DND-41 (cell line): ENCODE data around the gene TXNRD1.

Experiments used
- ATAC-seq: fragments of 200-7000 bp; cut with Tn5 transposase; 3 replicates; pipeline ENCODE4 v1.9.1; 2021; ENCODE audit warnings: low read depth; ENCODE audit not compliant: insufficient read depth
- DNase-seq: peaks from one replicate; pipeline ENCODE4 v3.0.0-alpha.2; 2020
- H2AFZ ChIP-seq: 2 replicates; pipeline ENCODE4 v1.6.0; 2012; ENCODE audit warnings: low read depth, low read length
- H3K27ac ChIP-seq: 2 replicates; pipeline ENCODE4 v1.5.1; 2012; ENCODE audit warnings: low read length, inconsistent platforms
- H3K27me3 ChIP-seq: fragments of 200-600 bp; sonication (generic); 2 replicates; pipeline ENCODE4 v1.6.0; 2012; ENCODE audit warnings: low read length, mild to moderate bottlenecking, inconsistent platforms; ENCODE audit not compliant: insufficient read depth, poor library complexity
- H3K36me3 ChIP-seq: 2 replicates; pipeline ENCODE4 v1.5.1; 2012; ENCODE audit warnings: low read length, inconsistent platforms; ENCODE audit not compliant: insufficient read depth
- H3K4me1 ChIP-seq: 2 replicates; pipeline ENCODE4 v1.5.1; 2012; ENCODE audit warnings: mild to moderate bottlenecking, low read length; ENCODE audit not compliant: insufficient read depth
- H3K4me2 ChIP-seq: 2 replicates; pipeline ENCODE4 v1.6.0; 2012; ENCODE audit warnings: mild to moderate bottlenecking, moderate library complexity, low read length, inconsistent platforms; ENCODE audit not compliant: insufficient read depth
- H3K4me3 ChIP-seq, 2 experiments: fragments of 200-600 bp in 1 of 2; shearing (Covaris generic) in 1 of 2; 2 replicates each; pipeline ENCODE4 v1.5.1; 2012 to 2016; ENCODE audit warnings: inconsistent platforms in 2 of 2, low read length in 2 of 2, mild to moderate bottlenecking in 2 of 2, low read depth in 1 of 2, moderate library complexity in 1 of 2
- H3K79me2 ChIP-seq: 2 replicates; pipeline ENCODE4 v1.6.0; 2012; ENCODE audit warnings: low read length, inconsistent platforms; ENCODE audit not compliant: insufficient read depth
- H3K9ac ChIP-seq: 2 replicates; pipeline ENCODE4 v1.6.0; 2012; ENCODE audit warnings: low read depth, mild to moderate bottlenecking, inconsistent platforms, low read length, moderate library complexity
- H3K9me3 ChIP-seq: 2 replicates; pipeline ENCODE4 v1.5.1; 2012; ENCODE audit warnings: low read length, moderate library complexity, mild to moderate bottlenecking, inconsistent platforms; ENCODE audit not compliant: insufficient read depth, severe bottlenecking
- H4K20me1 ChIP-seq: 2 replicates; pipeline ENCODE4 v1.6.0; 2012; ENCODE audit warnings: low read length; ENCODE audit not compliant: insufficient read depth
- EZH2 ChIP-seq: IDR thresholded peaks from 3 replicates; pipeline ENCODE4 v1.6.1; 2012; ENCODE audit warnings: borderline replicate concordance, low read depth, mild to moderate bottlenecking, moderate library complexity, low read length, inconsistent platforms; ENCODE audit not compliant: severe bottlenecking
- TF ChIP-seq, protein P1 (sequence below): IDR thresholded peaks from 2 replicates; pipeline ENCODE4 v1.5.1; 2012; ENCODE audit warnings: borderline replicate concordance, low read length, moderate library complexity, mild to moderate bottlenecking; ENCODE audit not compliant: poor library complexity, severe bottlenecking; ENCODE audit errors: extremely low read depth

The TXNRD1 gene

DNA sequence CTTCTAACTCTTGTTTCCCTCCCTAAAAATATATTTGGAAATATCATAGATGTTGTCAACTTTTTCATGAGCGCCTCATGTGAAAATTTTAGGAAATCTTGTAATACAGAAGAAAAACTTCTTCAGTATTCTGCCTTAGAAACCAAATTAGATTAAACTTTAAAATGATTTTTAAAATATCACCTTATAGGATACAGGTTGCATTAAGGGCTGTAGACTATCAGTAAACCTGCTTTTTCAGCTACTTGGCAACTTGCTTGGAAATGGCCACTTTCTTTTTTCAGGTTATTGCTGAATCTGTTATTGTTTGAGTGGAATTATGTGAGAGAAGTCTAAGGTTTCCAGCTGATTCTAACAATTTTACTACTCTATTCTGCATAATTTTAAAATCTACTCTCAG, 97.1 kb downstream of the TXNRD1 start:
- Histone ChIP-seq H3K4me2 (no peak overlapping the region), H3K36me3 (peaks cover 75% of the 10 kb centered on the region), H4K20me1 (peaks cover 12% of the 10 kb centered on the region; the same call in 1 of the 2 replicates), H3K9me3 (no peaks in the 10 kb centered on the region), H2AFZ (no peak overlapping the region), H3K9ac (no peak overlapping the region), H3K4me3 (no peak overlapping the region), H3K79me2 (peaks cover 38% of the 10 kb centered on the region), H3K4me1 (no peaks in the 10 kb centered on the region), H3K27me3 (no peaks in the 10 kb centered on the region), H3K27ac (no peak overlapping the region)
- DNase-seq (no peak), ATAC-seq (no peak)
- TF ChIP-seq EZH2, result no peak
- TF ChIP-seq, protein P1, sequence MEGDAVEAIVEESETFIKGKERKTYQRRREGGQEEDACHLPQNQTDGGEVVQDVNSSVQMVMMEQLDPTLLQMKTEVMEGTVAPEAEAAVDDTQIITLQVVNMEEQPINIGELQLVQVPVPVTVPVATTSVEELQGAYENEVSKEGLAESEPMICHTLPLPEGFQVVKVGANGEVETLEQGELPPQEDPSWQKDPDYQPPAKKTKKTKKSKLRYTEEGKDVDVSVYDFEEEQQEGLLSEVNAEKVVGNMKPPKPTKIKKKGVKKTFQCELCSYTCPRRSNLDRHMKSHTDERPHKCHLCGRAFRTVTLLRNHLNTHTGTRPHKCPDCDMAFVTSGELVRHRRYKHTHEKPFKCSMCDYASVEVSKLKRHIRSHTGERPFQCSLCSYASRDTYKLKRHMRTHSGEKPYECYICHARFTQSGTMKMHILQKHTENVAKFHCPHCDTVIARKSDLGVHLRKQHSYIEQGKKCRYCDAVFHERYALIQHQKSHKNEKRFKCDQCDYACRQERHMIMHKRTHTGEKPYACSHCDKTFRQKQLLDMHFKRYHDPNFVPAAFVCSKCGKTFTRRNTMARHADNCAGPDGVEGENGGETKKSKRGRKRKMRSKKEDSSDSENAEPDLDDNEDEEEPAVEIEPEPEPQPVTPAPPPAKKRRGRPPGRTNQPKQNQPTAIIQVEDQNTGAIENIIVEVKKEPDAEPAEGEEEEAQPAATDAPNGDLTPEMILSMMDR, result no peak

DNA sequence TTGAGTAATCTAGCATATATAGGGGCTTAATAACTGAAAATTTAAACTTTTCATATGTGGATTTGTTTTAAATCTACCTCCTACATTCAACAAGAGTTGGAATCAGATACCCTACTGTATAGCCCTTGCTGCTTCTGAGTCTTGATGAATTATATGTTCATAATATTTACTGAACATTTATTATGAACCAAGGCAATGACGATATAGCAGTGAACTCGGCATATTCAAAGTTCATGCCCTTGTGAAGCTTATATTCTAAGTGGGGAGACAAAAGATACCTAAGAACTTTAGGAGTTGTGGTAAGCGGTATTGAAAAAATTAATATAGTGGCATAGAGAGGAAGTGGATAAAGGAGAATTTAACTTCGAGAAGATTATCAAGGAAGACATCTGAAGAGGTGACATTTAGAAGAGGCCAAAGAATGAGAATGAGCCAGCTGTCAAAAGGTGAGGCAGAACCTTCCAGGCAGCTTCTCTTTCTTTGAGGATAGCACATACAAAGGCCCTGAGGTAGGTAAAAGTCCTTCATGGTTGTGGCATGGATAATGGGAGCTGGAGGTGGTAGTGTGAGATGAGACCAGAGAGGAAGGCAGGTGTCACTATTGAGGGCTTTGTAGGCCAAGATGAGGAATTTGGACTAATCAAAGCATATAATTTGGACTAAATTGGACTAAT, 98.1 kb downstream of the TXNRD1 start:
- no peak overlapping the region for H3K4me2 ChIP-seq
- no peaks in the 10 kb centered on the region for H3K9me3 ChIP-seq
- H3K36me3 ChIP-seq, result peaks cover 85% of the 10 kb centered on the region
- TF ChIP-seq, protein P1, result no peak
- TF ChIP-seq EZH2, result no peak
- peaks cover 11% of the 10 kb centered on the region; the same call in 1 of the 2 replicates for H4K20me1 ChIP-seq
- H3K4me3 ChIP-seq, result no peak overlapping the region
- H3K27ac ChIP-seq, result no peak overlapping the region
- peaks cover 30% of the 10 kb centered on the region for H3K79me2 ChIP-seq
- no peaks in the 10 kb centered on the region for H3K27me3 ChIP-seq
- no peak overlapping the region for H3K9ac ChIP-seq
- DNase-seq, result no peak
- no peaks in the 10 kb centered on the region for H3K4me1 ChIP-seq
- ATAC-seq, result no peak
- no peak overlapping the region for H2AFZ ChIP-seq

DNA sequence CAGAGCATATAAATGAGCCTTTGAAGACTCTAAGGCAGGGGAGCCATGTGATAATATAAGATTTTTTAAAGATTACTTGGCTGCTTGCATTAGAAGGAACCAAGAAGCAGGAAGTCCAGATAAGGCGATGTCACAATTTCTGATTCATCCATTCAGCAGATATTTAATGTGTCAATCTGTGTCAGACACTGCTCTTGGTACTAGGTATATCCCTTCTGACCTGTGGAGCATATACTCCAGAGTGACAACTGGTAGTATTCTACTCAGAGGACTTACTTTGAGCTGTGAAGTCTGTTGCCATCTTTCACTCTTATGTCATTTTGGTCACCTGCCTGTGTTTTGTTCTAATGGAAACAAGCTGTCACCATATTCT, 98.6 kb downstream of the TXNRD1 start:
- Histone ChIP-seq H3K9ac (no peak overlapping the region), H3K4me1 (no peaks in the 10 kb centered on the region), H3K4me2 (no peak overlapping the region), H3K9me3 (no peaks in the 10 kb centered on the region), H3K36me3 (peaks cover 88% of the 10 kb centered on the region), H3K27ac (no peak overlapping the region), H4K20me1 (peaks cover 7% of the 10 kb centered on the region; the same call in 1 of the 2 replicates), H3K27me3 (no peaks in the 10 kb centered on the region), H3K4me3 (no peak overlapping the region), H2AFZ (no peak overlapping the region), H3K79me2 (peaks cover 26% of the 10 kb centered on the region)
- no peak for TF ChIP-seq EZH2
- TF ChIP-seq, protein P1, result no peak
- ATAC-seq, result no peak
- no peak for DNase-seq
